ENCODE measurements around the gene RANBP17. TPM values are rescaled to one million over a fixed set of nuclear protein-coding genes. Genes with fewer than 3 reads are reported as not detected.

Gene RANBP17
- total RNA-seq, 2 donors from 2014 or later, result 26.6 to 28.0 TPM

DNA sequence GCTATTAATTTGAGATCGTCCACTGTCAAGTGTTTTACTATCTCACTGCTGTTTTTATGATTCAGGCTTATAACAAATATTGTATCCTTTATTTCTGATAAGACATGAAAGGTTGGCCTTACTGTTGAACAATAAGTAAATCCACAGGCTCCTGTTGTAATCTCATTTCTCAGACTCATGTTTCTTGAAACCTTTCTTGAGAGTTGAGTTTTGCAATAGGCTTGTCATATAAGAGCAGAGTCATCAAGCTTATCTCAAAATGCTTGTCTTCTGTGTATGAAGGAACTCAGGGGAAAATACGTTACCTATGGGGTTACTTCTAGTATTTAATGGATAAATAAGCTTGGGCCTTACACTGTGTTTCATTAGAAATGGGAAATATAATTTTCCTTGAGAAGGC lies 438.0 kb downstream of the RANBP17 start:
- H3K4me3 Mint-ChIP-seq, result no peak overlapping the region
- 86 to 88% methylated on average over 1 to 2 of the region's 2 CpGs for WGBS, 2 experiments (ENCODE audit: insufficient coverage in 1 of 2, insufficient read length in 1 of 2)

DNA sequence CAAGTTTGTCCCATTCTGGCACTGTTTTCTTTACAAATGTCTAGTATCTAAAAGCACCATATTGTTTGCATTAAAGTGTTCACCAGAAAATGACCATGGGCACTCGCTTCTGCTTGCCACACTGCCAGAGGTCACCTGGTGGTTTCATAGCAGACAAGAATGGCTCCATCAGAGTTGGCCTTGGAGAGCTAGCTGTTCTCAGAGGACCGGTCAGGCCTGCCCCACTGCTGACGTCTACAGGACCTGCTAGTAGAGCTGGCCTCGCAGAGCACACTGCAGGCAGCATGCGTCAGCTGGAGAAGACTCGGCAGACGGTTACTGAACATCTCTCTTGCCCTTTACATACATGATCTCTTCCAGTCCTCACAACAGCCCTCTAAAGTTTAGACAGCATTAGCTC lies 438.5 kb downstream of the RANBP17 start:
- Histone ChIP-seq H3K4me3 (ENCODE audit: low read length) (no peak overlapping the region), H3K9ac (ENCODE audit: extremely low read depth, low read length, poor library complexity, severe bottlenecking) (no peak overlapping the region), H3K9me3 (ENCODE audit: control insufficient read depth, low read length) (no peaks in the 10 kb centered on the region), H3K27ac (ENCODE audit: low read depth, low read length) (no peak overlapping the region), H3K27me3 (ENCODE audit: control insufficient read depth, insufficient read depth, low read length, poor library complexity, severe bottlenecking) (peaks cover 36% of the 10 kb centered on the region), H3K4me1 (ENCODE audit: control insufficient read depth, insufficient read depth, low read length) (no peaks in the 10 kb centered on the region), H3K36me3 (ENCODE audit: control insufficient read depth, insufficient read depth, low read length) (no peaks in the 10 kb centered on the region)
- TF ChIP-seq, protein P1, sequence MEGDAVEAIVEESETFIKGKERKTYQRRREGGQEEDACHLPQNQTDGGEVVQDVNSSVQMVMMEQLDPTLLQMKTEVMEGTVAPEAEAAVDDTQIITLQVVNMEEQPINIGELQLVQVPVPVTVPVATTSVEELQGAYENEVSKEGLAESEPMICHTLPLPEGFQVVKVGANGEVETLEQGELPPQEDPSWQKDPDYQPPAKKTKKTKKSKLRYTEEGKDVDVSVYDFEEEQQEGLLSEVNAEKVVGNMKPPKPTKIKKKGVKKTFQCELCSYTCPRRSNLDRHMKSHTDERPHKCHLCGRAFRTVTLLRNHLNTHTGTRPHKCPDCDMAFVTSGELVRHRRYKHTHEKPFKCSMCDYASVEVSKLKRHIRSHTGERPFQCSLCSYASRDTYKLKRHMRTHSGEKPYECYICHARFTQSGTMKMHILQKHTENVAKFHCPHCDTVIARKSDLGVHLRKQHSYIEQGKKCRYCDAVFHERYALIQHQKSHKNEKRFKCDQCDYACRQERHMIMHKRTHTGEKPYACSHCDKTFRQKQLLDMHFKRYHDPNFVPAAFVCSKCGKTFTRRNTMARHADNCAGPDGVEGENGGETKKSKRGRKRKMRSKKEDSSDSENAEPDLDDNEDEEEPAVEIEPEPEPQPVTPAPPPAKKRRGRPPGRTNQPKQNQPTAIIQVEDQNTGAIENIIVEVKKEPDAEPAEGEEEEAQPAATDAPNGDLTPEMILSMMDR (conservative IDR thresholded peaks at IDR 0.05), result no peak
- 91 to 94% methylated on average over 6 to 7 of the region's 7 CpGs for WGBS, 2 experiments (ENCODE audit: insufficient coverage in 1 of 2, insufficient read length in 1 of 2)
- Mint-ChIP-seq H3K36me3 (ENCODE audit: low read depth) (no peaks in the 10 kb centered on the region), H3K27me3 (ENCODE audit: insufficient read depth) (peaks cover 65% of the 10 kb centered on the region), H3K4me1 (no peaks in the 10 kb centered on the region), H3K27ac (no peak overlapping the region), H3K9me3 (no peaks in the 10 kb centered on the region), H3K4me3 (no peak overlapping the region)
- DNase-seq, result no peak

More for the DNA sequence above, 438.0 kb downstream of the RANBP17 start:
- Mint-ChIP-seq H3K27ac (no peak overlapping the region), H3K27me3 (ENCODE audit: insufficient read depth) (peaks cover 60% of the 10 kb centered on the region), H3K4me1 (no peaks in the 10 kb centered on the region), H3K36me3 (ENCODE audit: low read depth) (no peaks in the 10 kb centered on the region), H3K9me3 (no peaks in the 10 kb centered on the region)
- no peak overlapping the region for H3K27ac ChIP-seq (ENCODE audit: low read depth, low read length)
- H3K4me3 ChIP-seq (ENCODE audit: low read length), result no peak overlapping the region
- TF ChIP-seq, protein P1 (conservative IDR thresholded peaks at IDR 0.05), result no peak
- H3K27me3 ChIP-seq (ENCODE audit: control insufficient read depth, insufficient read depth, low read length, poor library complexity, severe bottlenecking), result peaks cover 31% of the 10 kb centered on the region
- no peaks in the 10 kb centered on the region for H3K4me1 ChIP-seq (ENCODE audit: control insufficient read depth, insufficient read depth, low read length)
- no peaks in the 10 kb centered on the region for H3K9me3 ChIP-seq (ENCODE audit: control insufficient read depth, low read length)
- H3K36me3 ChIP-seq (ENCODE audit: control insufficient read depth, insufficient read depth, low read length), result no peaks in the 10 kb centered on the region
- no peak overlapping the region for H3K9ac ChIP-seq (ENCODE audit: extremely low read depth, low read length, poor library complexity, severe bottlenecking)
- no peak for DNase-seq

DNA sequence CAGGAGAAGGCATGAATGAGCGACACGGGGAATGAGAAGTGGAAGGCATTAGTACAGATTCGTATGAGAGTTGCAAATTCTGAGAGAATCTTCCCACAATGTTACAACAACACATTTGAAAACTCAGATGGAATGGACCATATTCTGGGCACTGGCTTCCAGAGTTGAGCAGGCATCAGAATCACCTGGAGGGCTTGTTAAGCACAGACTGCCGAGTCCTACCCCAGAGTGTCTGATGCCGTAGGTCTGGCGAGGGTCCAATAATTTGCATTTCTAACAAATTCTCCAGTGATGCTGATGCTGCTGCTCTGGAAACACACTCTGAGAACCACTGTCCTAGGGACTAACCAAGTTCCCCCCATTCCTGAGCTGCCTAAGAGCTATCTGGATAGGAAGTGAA lies 444.3 kb downstream of the RANBP17 start:
- no peak overlapping the region for H3K4me3 ChIP-seq (ENCODE audit: low read length)
- Mint-ChIP-seq H3K27me3 (ENCODE audit: insufficient read depth) (peaks cover 99% of the 10 kb centered on the region), H3K27ac (no peak overlapping the region), H3K9me3 (no peaks in the 10 kb centered on the region), H3K4me1 (no peaks in the 10 kb centered on the region), H3K36me3 (ENCODE audit: low read depth) (no peaks in the 10 kb centered on the region), H3K4me3 (no peak overlapping the region)
- no peak for DNase-seq
- no peak overlapping the region for H3K27ac ChIP-seq (ENCODE audit: low read depth, low read length)
- no peak overlapping the region for H3K9ac ChIP-seq (ENCODE audit: extremely low read depth, low read length, poor library complexity, severe bottlenecking)
- H3K36me3 ChIP-seq (ENCODE audit: control insufficient read depth, insufficient read depth, low read length), result no peaks in the 10 kb centered on the region
- peaks cover 89% of the 10 kb centered on the region for H3K27me3 ChIP-seq (ENCODE audit: control insufficient read depth, insufficient read depth, low read length, poor library complexity, severe bottlenecking)
- TF ChIP-seq, protein P1 (conservative IDR thresholded peaks at IDR 0.05), result no peak
- 42 to 46% methylated on average over 3 to 6 of the region's 6 CpGs for WGBS, 2 experiments (ENCODE audit: insufficient coverage in 1 of 2, insufficient read length in 1 of 2)
- H3K4me1 ChIP-seq (ENCODE audit: control insufficient read depth, insufficient read depth, low read length), result peaks cover 3% of the 10 kb centered on the region
- no peaks in the 10 kb centered on the region for H3K9me3 ChIP-seq (ENCODE audit: control insufficient read depth, low read length)
